Measurements from ENCODE around the gene CDH24.

The CDH24 gene, protein sequence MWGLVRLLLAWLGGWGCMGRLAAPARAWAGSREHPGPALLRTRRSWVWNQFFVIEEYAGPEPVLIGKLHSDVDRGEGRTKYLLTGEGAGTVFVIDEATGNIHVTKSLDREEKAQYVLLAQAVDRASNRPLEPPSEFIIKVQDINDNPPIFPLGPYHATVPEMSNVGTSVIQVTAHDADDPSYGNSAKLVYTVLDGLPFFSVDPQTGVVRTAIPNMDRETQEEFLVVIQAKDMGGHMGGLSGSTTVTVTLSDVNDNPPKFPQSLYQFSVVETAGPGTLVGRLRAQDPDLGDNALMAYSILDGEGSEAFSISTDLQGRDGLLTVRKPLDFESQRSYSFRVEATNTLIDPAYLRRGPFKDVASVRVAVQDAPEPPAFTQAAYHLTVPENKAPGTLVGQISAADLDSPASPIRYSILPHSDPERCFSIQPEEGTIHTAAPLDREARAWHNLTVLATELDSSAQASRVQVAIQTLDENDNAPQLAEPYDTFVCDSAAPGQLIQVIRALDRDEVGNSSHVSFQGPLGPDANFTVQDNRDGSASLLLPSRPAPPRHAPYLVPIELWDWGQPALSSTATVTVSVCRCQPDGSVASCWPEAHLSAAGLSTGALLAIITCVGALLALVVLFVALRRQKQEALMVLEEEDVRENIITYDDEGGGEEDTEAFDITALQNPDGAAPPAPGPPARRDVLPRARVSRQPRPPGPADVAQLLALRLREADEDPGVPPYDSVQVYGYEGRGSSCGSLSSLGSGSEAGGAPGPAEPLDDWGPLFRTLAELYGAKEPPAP

DNA sequence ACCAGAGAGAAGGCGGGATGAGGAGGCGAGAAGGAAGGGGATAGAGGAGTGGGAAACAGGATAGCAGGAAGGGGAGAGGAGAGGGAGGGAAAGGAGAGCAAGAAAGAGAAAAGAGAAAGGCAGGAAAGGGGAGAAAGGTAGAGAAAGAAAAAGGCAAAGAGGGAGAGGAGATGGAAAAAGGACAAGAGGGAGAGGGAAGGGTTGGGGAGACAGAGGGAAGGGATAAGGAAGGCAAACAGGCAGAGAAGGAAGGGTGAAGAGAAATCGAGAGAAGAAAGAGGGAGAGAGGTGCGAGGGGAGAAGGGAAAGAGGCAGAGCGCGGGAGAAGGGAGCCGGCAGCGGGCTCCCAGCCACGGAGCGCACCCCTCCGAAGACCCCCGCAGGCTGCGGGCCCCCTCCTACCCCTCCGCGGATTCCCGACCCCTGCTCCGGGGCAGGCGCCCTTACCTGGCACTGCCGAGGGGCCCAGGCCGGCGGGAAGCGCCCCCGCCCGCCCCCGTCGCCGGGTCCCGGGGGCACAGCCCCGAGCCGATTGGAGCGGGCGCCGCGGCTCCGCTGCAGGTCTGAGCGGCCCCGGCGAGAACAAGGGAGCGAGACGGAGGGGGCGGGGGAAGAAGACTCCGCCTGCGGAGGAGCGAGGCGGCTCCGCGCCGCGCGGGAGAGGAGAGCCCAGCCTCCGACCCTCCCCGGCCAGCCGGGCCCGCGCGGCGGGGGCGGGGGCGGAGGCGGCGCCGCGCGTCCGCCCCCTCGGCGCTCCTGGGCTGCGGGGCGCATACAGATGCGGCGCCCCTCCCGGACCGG is at the start of gene CDH24:
CDH24 (minus strand) TSS at position 565 of the 801 bp plus-strand sequence. CDS start 1,787 bp downstream, outside the sequence.
- H4K20me1 ChIP-seq (ENCODE audit: insufficient read depth, low read length) = peaks cover 15% of the 10 kb centered on the region
- peak; percentile 81 for DNase-seq
- no peaks in the 10 kb centered on the region for H3K79me2 ChIP-seq (ENCODE audit: insufficient read depth, low read length)
- H3K4me1 ChIP-seq (ENCODE audit: insufficient read depth, low read length) = peaks cover 19% of the 10 kb centered on the region
- H2AFZ ChIP-seq (ENCODE audit: low read depth, low read length) = peak within 1 kb of the TSS; percentile 61
- no peaks in the 10 kb centered on the region for H3K9me3 ChIP-seq (ENCODE audit: insufficient read depth, low read length, severe bottlenecking)
- peak within 1 kb of the TSS; percentile 62 for H3K9ac ChIP-seq (ENCODE audit: low read depth, low read length)
- peak within 1 kb of the TSS; percentile 91 for H3K4me2 ChIP-seq (ENCODE audit: insufficient read depth, low read length)
- peak; percentile 83 for ATAC-seq (ENCODE audit: insufficient read depth, low read depth)
- TF ChIP-seq CTCF (IDR thresholded peaks at IDR 0.05; ENCODE audit: borderline replicate concordance, extremely low read depth, low read length, poor library complexity, severe bottlenecking) (no peak), EZH2 (IDR thresholded peaks at IDR 0.05; ENCODE audit: borderline replicate concordance, low read depth, low read length, severe bottlenecking) (no peak)
- H3K36me3 ChIP-seq (ENCODE audit: insufficient read depth, low read length) = peaks cover 31% of the 10 kb centered on the region
- peak within 1 kb of the TSS; percentile 26 to 61 for H3K4me3 ChIP-seq (ENCODE audit: low read depth in 1 of 2, low read length in 2 of 2)
- peaks cover 6% of the 10 kb centered on the region for H3K27me3 ChIP-seq (ENCODE audit: insufficient read depth, low read length, poor library complexity)
- no peak within 1 kb of the TSS; the same call in 1 of the 2 replicates for H3K27ac ChIP-seq (ENCODE audit: low read length)

DNA sequence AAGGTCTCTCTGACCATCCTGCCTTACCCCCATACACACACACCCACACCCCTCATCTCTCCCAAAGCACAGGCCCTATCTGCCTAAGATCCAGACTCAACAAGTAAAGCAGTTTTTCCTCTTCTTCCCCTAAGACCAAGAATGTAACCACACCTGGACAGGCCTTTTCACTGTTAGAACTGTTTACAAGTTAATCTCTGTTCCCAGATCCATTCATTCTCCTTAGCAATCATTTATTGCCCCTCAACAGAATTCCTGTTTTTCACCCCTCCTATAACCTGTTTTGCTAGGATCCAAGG is 49.4 kb upstream of the CDH24 start:
- no peak for TF ChIP-seq EZH2 (IDR thresholded peaks at IDR 0.05; ENCODE audit: borderline replicate concordance, low read depth, low read length, severe bottlenecking)
- no peak for TF ChIP-seq CTCF (IDR thresholded peaks at IDR 0.05; ENCODE audit: borderline replicate concordance, extremely low read depth, low read length, poor library complexity, severe bottlenecking)
- H3K27me3 ChIP-seq (ENCODE audit: insufficient read depth, low read length, poor library complexity) = peaks cover 23% of the 10 kb centered on the region
- no peaks in the 10 kb centered on the region for H3K4me1 ChIP-seq (ENCODE audit: insufficient read depth, low read length)
- no peak overlapping the region for H2AFZ ChIP-seq (ENCODE audit: low read depth, low read length)
- H4K20me1 ChIP-seq (ENCODE audit: insufficient read depth, low read length) = no peaks in the 10 kb centered on the region
- no peak overlapping the region for H3K9ac ChIP-seq (ENCODE audit: low read depth, low read length)
- H3K27ac ChIP-seq (ENCODE audit: low read length) = no peak overlapping the region
- no peaks in the 10 kb centered on the region for H3K36me3 ChIP-seq (ENCODE audit: insufficient read depth, low read length)
- no peaks in the 10 kb centered on the region for H3K79me2 ChIP-seq (ENCODE audit: insufficient read depth, low read length)
- no peaks in the 10 kb centered on the region for H3K9me3 ChIP-seq (ENCODE audit: insufficient read depth, low read length, severe bottlenecking)
- no peak overlapping the region for H3K4me3 ChIP-seq (ENCODE audit: low read depth in 1 of 2, low read length in 2 of 2)
- no peak for ATAC-seq (ENCODE audit: insufficient read depth, low read depth)
- DNase-seq = no peak
- no peak overlapping the region for H3K4me2 ChIP-seq (ENCODE audit: insufficient read depth, low read length)

- Histone ChIP-seq H3K9me3 (ENCODE audit: insufficient read depth, low read length, severe bottlenecking) (no peaks in the 10 kb centered on the region), H3K9ac (ENCODE audit: low read depth, low read length) (no peak overlapping the region), H3K4me1 (ENCODE audit: insufficient read depth, low read length) (no peaks in the 10 kb centered on the region), H3K4me3 (ENCODE audit: low read depth in 1 of 2, low read length in 2 of 2) (no peak overlapping the region), H3K36me3 (ENCODE audit: insufficient read depth, low read length) (no peaks in the 10 kb centered on the region), H3K4me2 (ENCODE audit: insufficient read depth, low read length) (no peak overlapping the region), H3K79me2 (ENCODE audit: insufficient read depth, low read length) (no peaks in the 10 kb centered on the region), H4K20me1 (ENCODE audit: insufficient read depth, low read length) (no peaks in the 10 kb centered on the region), H2AFZ (ENCODE audit: low read depth, low read length) (no peak overlapping the region), H3K27me3 (ENCODE audit: insufficient read depth, low read length, poor library complexity) (peaks cover 14% of the 10 kb centered on the region), H3K27ac (ENCODE audit: low read length) (no peak overlapping the region)
- TF ChIP-seq CTCF (IDR thresholded peaks at IDR 0.05; ENCODE audit: borderline replicate concordance, extremely low read depth, low read length, poor library complexity, severe bottlenecking) (no peak), EZH2 (IDR thresholded peaks at IDR 0.05; ENCODE audit: borderline replicate concordance, low read depth, low read length, severe bottlenecking) (no peak)
- ATAC-seq (ENCODE audit: insufficient read depth, low read depth) = no peak
- DNase-seq = no peak
These were observed 48.1 kb upstream of the CDH24 start for GRCh38 chr14:23105348-23105824.
